ENCODE data around the gene APOD.

- TF ChIP-seq GATA2 (IDR thresholded peaks at IDR 0.05; ENCODE audit: low read depth, low read length) = no peak
- no peak for TF ChIP-seq GATA3 (IDR thresholded peaks at IDR 0.05; ENCODE audit: low read depth, low read length)
Observed at GRCh38 chr3:195554458-195554857, 29.3 kb downstream of the APOD start.

All from SH-SY5Y (cell line).